Erythroblast (primary cell): Measurements from ENCODE around the gene IL23A.

Experiments
- GATA1 ChIP-seq: IDR thresholded peaks from 2 replicates; pipeline ENCODE4 v1.6.1; 2011; ENCODE audit warnings: low read depth, mild to moderate bottlenecking, control low read depth, low read length, moderate library complexity
- POLR2A ChIP-seq: IDR thresholded peaks from 2 replicates; pipeline ENCODE4 v1.6.1; 2011; ENCODE audit warnings: mild to moderate bottlenecking, low read length

GRCh38 chr12:56361487-56362129 is 22.9 kb downstream of the IL23A start:
- TF ChIP-seq POLR2A (no peak), GATA1 (no peak)
